A549 (cell line): ENCODE measurements around the gene PRDM2. TPM values are rescaled to one million over a fixed set of nuclear protein-coding genes. Genes with fewer than 3 reads are reported as not detected.

Experiments used
- ATAC-seq, 2 experiments: fragments of 200-7000 bp in 1 of 2; fragments of >200 bp in 1 of 2; cut with Nextera tagmentation in 1 of 2; cut with Tn5 transposase in 1 of 2; 3 replicates each; pipeline versions ENCODE4 v1.8.0 to v1.9.1; 2018 to 2020; ENCODE audit warnings: mild to moderate bottlenecking in 1 of 2, moderate library complexity in 1 of 2
- CTCF ChIA-PET: fragments of 300-600 bp; sonication (Branson Sonifier 250); formaldehyde crosslinking; extraction: SDS; loops from one replicate; lab custom pipeline; 2021; ENCODE audit warnings: antibody characterized with exemption, inconsistent platforms; lab: Yijun Ruan, JAX
- POLR2A ChIA-PET: fragments of 350-600 bp; formaldehyde crosslinking; extraction: SDS; loops from one replicate; lab custom pipeline; 2021; ENCODE audit warnings: antibody characterized with exemption, inconsistent platforms; lab: Yijun Ruan, JAX
- DNase-seq, 2 experiments: peaks; one replicate each; pipeline versions ENCODE4 v3.0.0 to v3.0.0-alpha.2; 2011 to 2016; ENCODE audit warnings: low read depth in 1 of 2, low spot score in 1 of 2
- FAIRE-seq: peaks from 2 replicates; lab custom pipeline; 2011; peaks lifted over from hg19 to GRCh38; lab: Jason Lieb, UNC
- H3K27ac ChIP-seq, 2 experiments: fragments of >200 bp; sonication (Bioruptor Twin); formaldehyde crosslinking; 3 replicates each; pipeline ENCODE4 v1.5.1; 2016 to 2017
- H3K4me1 ChIP-seq: fragments of >200 bp; sonication (Bioruptor Twin); formaldehyde crosslinking; 3 replicates; pipeline ENCODE4 v1.6.1; 2016
- H3K4me2 ChIP-seq: fragments of >200 bp; sonication (Bioruptor Twin); formaldehyde crosslinking; 3 replicates; pipeline ENCODE4 v1.6.1; 2016
- H3K4me3 ChIP-seq: fragments of >200 bp; sonication (Bioruptor Twin); formaldehyde crosslinking; 3 replicates; pipeline ENCODE4 v1.5.1; 2016
- H3K9me3 ChIP-seq: fragments of >200 bp; sonication (Bioruptor Twin); formaldehyde crosslinking; 3 replicates; pipeline ENCODE4 v1.6.1; 2016
- CBX8 ChIP-seq: fragments of 200-600 bp; sonication (generic); IDR thresholded peaks from 2 replicates; pipeline ENCODE4 v1.6.1; 2016
- CEBPB ChIP-seq, 2 experiments: fragments of >200 bp in 1 of 2; sonication (Bioruptor Twin) in 1 of 2; formaldehyde crosslinking in 1 of 2; IDR thresholded peaks; 2 replicates each; pipeline ENCODE4 v1.6.1; 2012 to 2016
- EHF ChIP-seq: fragments of 250-450 bp; sonication (Bioruptor Pico); IDR thresholded peaks from 2 replicates; pipeline ENCODE4 v1.5.0; 2020; ENCODE audit warnings: mild to moderate bottlenecking
- EHMT2 ChIP-seq: fragments of 200-600 bp; sonication (generic); IDR thresholded peaks from 2 replicates; pipeline ENCODE4 v1.6.1; 2016; ENCODE audit warnings: antibody characterized with exemption, low read depth, mild to moderate bottlenecking, moderate library complexity
- EP300 ChIP-seq, 2 experiments: fragments of >200 bp; sonication (Bioruptor Twin); formaldehyde crosslinking; IDR thresholded peaks; 2 replicates in 1 of 2; 3 replicates in 1 of 2; pipeline ENCODE4 v1.6.1; 2016 to 2017
- FOSL2 ChIP-seq, 2 experiments: fragments of 450-650 bp in 1 of 2; fragments of >200 bp in 1 of 2; sonication (Bioruptor Twin) in 1 of 2; formaldehyde crosslinking; IDR thresholded peaks; 2 replicates each; pipeline versions ENCODE4 v1.5.0 to v1.6.1; 2016 to 2020; ENCODE audit warnings: mild to moderate bottlenecking in 1 of 2, moderate library complexity in 1 of 2
- MAZ ChIP-seq: fragments of 150-350 bp; IDR thresholded peaks from 2 replicates; pipeline ENCODE4 v1.6.1; 2014; ENCODE audit warnings: antibody characterized with exemption, low read depth, low read length, borderline replicate concordance
- MYC ChIP-seq: IDR thresholded peaks from 2 replicates; pipeline ENCODE4 v1.6.1; 2012; ENCODE audit warnings: mild to moderate bottlenecking, inconsistent platforms, low read length, improper control_type of control experiment, borderline replicate concordance
- NR3C1 ChIP-seq: fragments of >200 bp; sonication (Bioruptor Twin); formaldehyde crosslinking; IDR thresholded peaks from 3 replicates; pipeline ENCODE4 v1.6.1; 2017
- PHF8 ChIP-seq: fragments of 200-600 bp; sonication (generic); IDR thresholded peaks from 2 replicates; pipeline ENCODE4 v1.6.1; 2016; ENCODE audit warnings: low read depth, mild to moderate bottlenecking, antibody characterized with exemption, moderate library complexity, borderline replicate concordance
- POLR2A ChIP-seq: IDR thresholded peaks from 2 replicates; pipeline ENCODE4 v1.6.1; 2012; ENCODE audit warnings: mild to moderate bottlenecking, low read length
- RAD21 ChIP-seq, 2 experiments: fragments of >200 bp in 1 of 2; sonication (Bioruptor Twin) in 1 of 2; formaldehyde crosslinking in 1 of 2; IDR thresholded peaks in 1 of 2; conservative IDR thresholded peaks in 1 of 2; 2 replicates in 1 of 2; 3 replicates in 1 of 2; pipeline ENCODE4 v1.6.1; 2012 to 2018; ENCODE audit warnings: inconsistent platforms in 1 of 2
- RNF2 ChIP-seq: fragments of 200-600 bp; sonication (generic); IDR thresholded peaks from 2 replicates; pipeline ENCODE4 v1.6.1; 2016; ENCODE audit warnings: low read depth, mild to moderate bottlenecking, antibody characterized with exemption, moderate library complexity, borderline replicate concordance
- TFCP2L1 ChIP-seq: fragments of 250-450 bp; sonication (Bioruptor Pico); IDR thresholded peaks from 2 replicates; pipeline ENCODE4 v1.5.0; 2021; ENCODE audit warnings: mild to moderate bottlenecking
- WGBS: methylation state at CpG from one replicate; pipeline ENCODE4 v1.1.6; 2017; ENCODE audit errors: missing lambda C conversion rate; 5-methylcytosine and 5-hydroxymethylcytosine counted together
- polyA plus RNA-seq, 4 experiments: library from polyadenylated mRNA; depleted of rRNA in 3 of 4; stranded (reverse); fragments of >200 nt; fragmentation: RNase III in 1 of 4; extraction: RNeasy Plus Mini Kit Qiagen cat#74134 plus additional on column Dnase treatment in 1 of 4; gene quantifications; 2 replicates in 3 of 4; 3 replicates in 1 of 4; pipeline ENCODE4 v1.2.3, GENCODE V29; 2011 to 2017
- TF ChIP-seq, protein P1 (sequence below): IDR thresholded peaks from 2 replicates; pipeline ENCODE4 v1.6.1; 2012; ENCODE audit warnings: low read depth, borderline replicate concordance
- TF ChIP-seq, protein P2 (sequence below): fragments of 200-600 bp; sonication (generic); IDR thresholded peaks from 2 replicates; pipeline ENCODE4 v1.6.1; 2016; ENCODE audit warnings: antibody characterized with exemption, mild to moderate bottlenecking, moderate library complexity
- TF ChIP-seq, protein P3 (sequence below): fragments of >200 bp; sonication (Bioruptor Twin); formaldehyde crosslinking; IDR thresholded peaks from 3 replicates; pipeline ENCODE4 v1.5.1; 2016

The PRDM2 gene
- polyA plus RNA-seq, 2 of the 4 experiments (the other 2 are of a cell fraction): 7.9 to 8.4 TPM

DNA sequence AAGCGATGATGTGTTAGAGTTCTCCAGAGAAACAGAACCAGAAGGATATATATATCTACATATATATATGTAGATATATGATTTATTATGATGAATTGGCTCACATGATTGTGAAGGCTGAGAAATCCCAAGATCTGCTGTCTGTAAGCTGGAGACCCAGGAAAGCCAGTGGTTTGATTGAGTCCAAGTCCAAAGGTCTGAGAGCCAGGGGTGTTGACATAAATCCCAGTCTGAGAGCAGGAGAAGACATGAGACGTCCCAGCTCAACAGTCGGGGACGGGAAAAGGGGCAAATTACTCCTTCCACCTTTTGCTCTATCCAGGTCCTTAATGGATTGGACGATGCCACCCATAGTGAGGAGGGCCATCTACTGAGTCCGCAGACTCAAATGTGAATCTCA lies 126.6 kb downstream of the PRDM2 start:
- Histone ChIP-seq H3K9me3 (no peaks in the 10 kb centered on the region), H3K4me1 (no peaks in the 10 kb centered on the region), H3K4me2 (no peak overlapping the region), H3K27ac (no peak overlapping the region), H3K4me3 (no peak overlapping the region)
- FAIRE-seq: no peak
- DNase-seq: no peak
- ChIA-PET POLR2A (no interaction called here), CTCF (no interaction called here)
- no peak for ATAC-seq
- 18% methylated on average over 6 of the region's 6 CpGs for WGBS
- TF ChIP-seq MYC (no peak), TFCP2L1 (CRISPR knock-in tag) (no peak), PHF8 (no peak), EHMT2 (no peak), EHF (CRISPR knock-in tag) (no peak), POLR2A (no peak), FOSL2 (IDR thresholded peaks at IDR 0.05) (no peak), FOSL2 (CRISPR knock-in tag; IDR thresholded peaks at IDR 0.05) (no peak), CBX8 (no peak), NR3C1 (no peak), RNF2 (no peak), MAZ (no peak), CEBPB (IDR thresholded peaks at IDR 0.05) (no peak), EP300 (IDR thresholded peaks at IDR 0.05) (no peak)
- TF ChIP-seq, protein P1, sequence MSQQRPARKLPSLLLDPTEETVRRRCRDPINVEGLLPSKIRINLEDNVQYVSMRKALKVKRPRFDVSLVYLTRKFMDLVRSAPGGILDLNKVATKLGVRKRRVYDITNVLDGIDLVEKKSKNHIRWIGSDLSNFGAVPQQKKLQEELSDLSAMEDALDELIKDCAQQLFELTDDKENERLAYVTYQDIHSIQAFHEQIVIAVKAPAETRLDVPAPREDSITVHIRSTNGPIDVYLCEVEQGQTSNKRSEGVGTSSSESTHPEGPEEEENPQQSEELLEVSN: no peak
- TF ChIP-seq, protein P2, sequence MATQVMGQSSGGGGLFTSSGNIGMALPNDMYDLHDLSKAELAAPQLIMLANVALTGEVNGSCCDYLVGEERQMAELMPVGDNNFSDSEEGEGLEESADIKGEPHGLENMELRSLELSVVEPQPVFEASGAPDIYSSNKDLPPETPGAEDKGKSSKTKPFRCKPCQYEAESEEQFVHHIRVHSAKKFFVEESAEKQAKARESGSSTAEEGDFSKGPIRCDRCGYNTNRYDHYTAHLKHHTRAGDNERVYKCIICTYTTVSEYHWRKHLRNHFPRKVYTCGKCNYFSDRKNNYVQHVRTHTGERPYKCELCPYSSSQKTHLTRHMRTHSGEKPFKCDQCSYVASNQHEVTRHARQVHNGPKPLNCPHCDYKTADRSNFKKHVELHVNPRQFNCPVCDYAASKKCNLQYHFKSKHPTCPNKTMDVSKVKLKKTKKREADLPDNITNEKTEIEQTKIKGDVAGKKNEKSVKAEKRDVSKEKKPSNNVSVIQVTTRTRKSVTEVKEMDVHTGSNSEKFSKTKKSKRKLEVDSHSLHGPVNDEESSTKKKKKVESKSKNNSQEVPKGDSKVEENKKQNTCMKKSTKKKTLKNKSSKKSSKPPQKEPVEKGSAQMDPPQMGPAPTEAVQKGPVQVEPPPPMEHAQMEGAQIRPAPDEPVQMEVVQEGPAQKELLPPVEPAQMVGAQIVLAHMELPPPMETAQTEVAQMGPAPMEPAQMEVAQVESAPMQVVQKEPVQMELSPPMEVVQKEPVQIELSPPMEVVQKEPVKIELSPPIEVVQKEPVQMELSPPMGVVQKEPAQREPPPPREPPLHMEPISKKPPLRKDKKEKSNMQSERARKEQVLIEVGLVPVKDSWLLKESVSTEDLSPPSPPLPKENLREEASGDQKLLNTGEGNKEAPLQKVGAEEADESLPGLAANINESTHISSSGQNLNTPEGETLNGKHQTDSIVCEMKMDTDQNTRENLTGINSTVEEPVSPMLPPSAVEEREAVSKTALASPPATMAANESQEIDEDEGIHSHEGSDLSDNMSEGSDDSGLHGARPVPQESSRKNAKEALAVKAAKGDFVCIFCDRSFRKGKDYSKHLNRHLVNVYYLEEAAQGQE: no peak

DNA sequence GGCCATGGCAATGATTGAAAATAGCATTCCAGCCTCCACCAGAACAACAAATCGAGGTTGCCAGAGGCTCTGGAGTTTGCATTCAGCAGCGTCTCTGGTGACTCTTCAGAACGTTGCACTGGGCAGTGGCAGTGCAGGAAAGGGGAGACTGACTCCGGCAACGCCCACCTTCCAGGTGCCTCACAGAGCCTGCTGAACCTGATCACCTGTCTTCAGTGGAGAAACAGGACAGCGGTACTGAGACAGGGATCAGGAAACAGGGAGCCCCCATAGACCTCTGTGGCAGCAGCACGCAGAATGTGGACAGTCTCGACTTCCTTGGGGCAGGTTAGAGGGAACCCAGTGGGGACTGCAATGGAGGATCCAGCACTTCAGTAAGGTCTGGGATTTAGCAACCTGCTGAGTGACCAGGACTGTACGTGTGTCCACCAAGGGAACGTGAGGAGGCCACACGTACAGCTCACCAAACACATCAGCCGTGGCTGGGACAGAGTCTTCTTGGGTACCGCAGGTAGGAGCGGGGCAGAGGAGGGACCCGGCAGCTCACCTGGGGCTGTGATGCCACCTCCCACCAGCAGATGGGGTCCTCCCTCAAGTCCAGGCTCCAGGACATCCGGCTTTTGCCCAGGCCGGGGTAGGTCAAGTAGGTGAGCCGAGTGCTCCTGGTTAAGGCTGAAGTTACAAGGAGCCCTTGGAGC lies 128.6 kb downstream of the PRDM2 start:
- Histone ChIP-seq H3K4me1 (no peaks in the 10 kb centered on the region), H3K27ac (no peak overlapping the region), H3K9me3 (no peaks in the 10 kb centered on the region), H3K4me2 (no peak overlapping the region)
- ATAC-seq: peak; percentile 40 to 87; a peak in 5 of 6 replicates
- FAIRE-seq: no peak
- CTCF ChIA-PET: interaction anchor here (0.9 kb wide), 1 partner anchor 140 kb away, joined by 3 read pairs; no protein-coding TSS in a partner anchor
- POLR2A ChIA-PET: no interaction called here
- TF ChIP-seq EHMT2 (no peak), RAD21 (conservative IDR thresholded peaks at IDR 0.05 in 1 of 2, IDR thresholded peaks at IDR 0.05 in 1 of 2) (peak in 1 of 2 experiments; percentile 27; a peak in 1 of 5 replicates)
- TF ChIP-seq, protein P3, sequence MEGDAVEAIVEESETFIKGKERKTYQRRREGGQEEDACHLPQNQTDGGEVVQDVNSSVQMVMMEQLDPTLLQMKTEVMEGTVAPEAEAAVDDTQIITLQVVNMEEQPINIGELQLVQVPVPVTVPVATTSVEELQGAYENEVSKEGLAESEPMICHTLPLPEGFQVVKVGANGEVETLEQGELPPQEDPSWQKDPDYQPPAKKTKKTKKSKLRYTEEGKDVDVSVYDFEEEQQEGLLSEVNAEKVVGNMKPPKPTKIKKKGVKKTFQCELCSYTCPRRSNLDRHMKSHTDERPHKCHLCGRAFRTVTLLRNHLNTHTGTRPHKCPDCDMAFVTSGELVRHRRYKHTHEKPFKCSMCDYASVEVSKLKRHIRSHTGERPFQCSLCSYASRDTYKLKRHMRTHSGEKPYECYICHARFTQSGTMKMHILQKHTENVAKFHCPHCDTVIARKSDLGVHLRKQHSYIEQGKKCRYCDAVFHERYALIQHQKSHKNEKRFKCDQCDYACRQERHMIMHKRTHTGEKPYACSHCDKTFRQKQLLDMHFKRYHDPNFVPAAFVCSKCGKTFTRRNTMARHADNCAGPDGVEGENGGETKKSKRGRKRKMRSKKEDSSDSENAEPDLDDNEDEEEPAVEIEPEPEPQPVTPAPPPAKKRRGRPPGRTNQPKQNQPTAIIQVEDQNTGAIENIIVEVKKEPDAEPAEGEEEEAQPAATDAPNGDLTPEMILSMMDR: 0 out of 3 replicates have a peak, but pooled peaks have one; percentile 6
- TF ChIP-seq, all 56 proteins: peak for 2
- H3K4me3 ChIP-seq: no peak overlapping the region
- WGBS: 0% methylated on average over 3 of the region's 18 CpGs
- DNase-seq: peak; percentile 19 to 35
